K562 (cell line): Measurements from ENCODE around the gene SIGMAR1. TPM values are rescaled to one million over a fixed set of nuclear protein-coding genes. Genes with fewer than 3 reads are reported as not detected.

ENCODE experiments used
- CHAMP1 ChIP-seq: fragments of 450-650 bp; IDR thresholded peaks from 2 replicates; pipeline ENCODE4 v1.6.1; 2016; ENCODE audit warnings: mild to moderate bottlenecking
- FIP1L1 ChIP-seq: fragments of 200-400 bp; formaldehyde crosslinking; IDR thresholded peaks from 2 replicates; pipeline ENCODE4 v1.6.1; 2018; ENCODE audit warnings: mild to moderate bottlenecking, low read depth, low read length; ENCODE audit not compliant: poor library complexity, severe bottlenecking
- KLF10 ChIP-seq: fragments of 250-450 bp; sonication (Bioruptor Pico); IDR thresholded peaks from 2 replicates; pipeline ENCODE4 v1.6.1; 2021; ENCODE audit warnings: matching md5 sums
- POLR2AphosphoS2 ChIP-seq: IDR thresholded peaks from 2 replicates; pipeline ENCODE4 v1.6.1; 2012; ENCODE audit warnings: low read length, improper control_type of control experiment
- PRDM10 ChIP-seq: fragments of 450-650 bp; IDR thresholded peaks from 2 replicates; pipeline ENCODE4 v1.6.1; 2018; ENCODE audit not compliant: partially characterized antibody
- RB1 ChIP-seq: fragments of 450-650 bp; IDR thresholded peaks from 2 replicates; pipeline ENCODE4 v1.6.1; 2017; ENCODE audit warnings: low read depth, mild to moderate bottlenecking
- SMAD4 ChIP-seq: fragments of 250-450 bp; sonication (Bioruptor Pico); conservative IDR thresholded peaks from 2 replicates; pipeline ENCODE4 v1.8.0; 2021; ENCODE audit warnings: inconsistent platforms, mild to moderate bottlenecking, moderate library complexity
- TCF7L2 ChIP-seq: fragments of 150-350 bp; IDR thresholded peaks from 2 replicates; pipeline ENCODE4 v1.6.1; 2016; ENCODE audit warnings: low read depth, mild to moderate bottlenecking, low read length, moderate library complexity
- TFAM ChIP-seq: fragments of 250-450 bp; sonication (Bioruptor Pico); conservative IDR thresholded peaks from 2 replicates; pipeline ENCODE4 v1.5.0; 2021; ENCODE audit warnings: mild to moderate bottlenecking, moderate library complexity
- YY1 ChIP-seq, 3 experiments: IDR thresholded peaks; 2 replicates each; pipeline ENCODE4 v1.6.1; 2011; ENCODE audit warnings: low read length in 2 of 3, mild to moderate bottlenecking in 2 of 3, moderate library complexity in 2 of 3, borderline replicate concordance in 1 of 3, control low read depth in 1 of 3, low read depth in 1 of 3; ENCODE audit not compliant: insufficient read depth in 3 of 3, insufficient replicate concordance in 2 of 3, control insufficient read depth in 1 of 3, insufficient read length in 1 of 3; ENCODE audit errors: extremely low read depth in 1 of 3
- polyA plus RNA-seq, 8 experiments: library from polyadenylated mRNA; depleted of rRNA in 4 of 8; stranded (reverse) in 5 of 8; unstranded in 3 of 8; fragments of >200 nt; fragmentation: Nextera tagmentation in 2 of 8; fragmentation: Illumina TruSeq in 1 of 8; extraction: Ambion mirVana in 2 of 8; extraction: Trizol in 1 of 8; gene quantifications; 2 replicates each; pipeline versions ENCODE4 v1.2.1 to v1.2.3, GENCODE V29; 2011 to 2014; ENCODE audit warnings: inconsistent platforms in 1 of 8, missing spikeins in 1 of 8
- total RNA-seq, 7 experiments: library from RNA; depleted of rRNA in 6 of 7; stranded (reverse); fragments of >200 nt in 6 of 7; fragmentation: Illumina TruSeq in 2 of 7; extraction: Trizol in 2 of 7; gene quantifications; 2 replicates each; pipeline versions ENCODE4 v1.2.1 to v1.2.3, GENCODE V29; 2011 to 2021; ENCODE audit warnings: low replicate concordance in 1 of 7
- TF ChIP-seq, protein P1 (sequence below): fragments of 250-450 bp; sonication (Bioruptor Pico); IDR thresholded peaks from 2 replicates; pipeline ENCODE4 v1.4.0; 2020

Gene SIGMAR1
- total and polyA plus RNA-seq, 9 of the 15 experiments (the other 6 are each of a cell fraction or from before 2014, with no cell fraction given), result 6.9 to 80.0 (median 35.2) TPM

- TF ChIP-seq, protein P1, sequence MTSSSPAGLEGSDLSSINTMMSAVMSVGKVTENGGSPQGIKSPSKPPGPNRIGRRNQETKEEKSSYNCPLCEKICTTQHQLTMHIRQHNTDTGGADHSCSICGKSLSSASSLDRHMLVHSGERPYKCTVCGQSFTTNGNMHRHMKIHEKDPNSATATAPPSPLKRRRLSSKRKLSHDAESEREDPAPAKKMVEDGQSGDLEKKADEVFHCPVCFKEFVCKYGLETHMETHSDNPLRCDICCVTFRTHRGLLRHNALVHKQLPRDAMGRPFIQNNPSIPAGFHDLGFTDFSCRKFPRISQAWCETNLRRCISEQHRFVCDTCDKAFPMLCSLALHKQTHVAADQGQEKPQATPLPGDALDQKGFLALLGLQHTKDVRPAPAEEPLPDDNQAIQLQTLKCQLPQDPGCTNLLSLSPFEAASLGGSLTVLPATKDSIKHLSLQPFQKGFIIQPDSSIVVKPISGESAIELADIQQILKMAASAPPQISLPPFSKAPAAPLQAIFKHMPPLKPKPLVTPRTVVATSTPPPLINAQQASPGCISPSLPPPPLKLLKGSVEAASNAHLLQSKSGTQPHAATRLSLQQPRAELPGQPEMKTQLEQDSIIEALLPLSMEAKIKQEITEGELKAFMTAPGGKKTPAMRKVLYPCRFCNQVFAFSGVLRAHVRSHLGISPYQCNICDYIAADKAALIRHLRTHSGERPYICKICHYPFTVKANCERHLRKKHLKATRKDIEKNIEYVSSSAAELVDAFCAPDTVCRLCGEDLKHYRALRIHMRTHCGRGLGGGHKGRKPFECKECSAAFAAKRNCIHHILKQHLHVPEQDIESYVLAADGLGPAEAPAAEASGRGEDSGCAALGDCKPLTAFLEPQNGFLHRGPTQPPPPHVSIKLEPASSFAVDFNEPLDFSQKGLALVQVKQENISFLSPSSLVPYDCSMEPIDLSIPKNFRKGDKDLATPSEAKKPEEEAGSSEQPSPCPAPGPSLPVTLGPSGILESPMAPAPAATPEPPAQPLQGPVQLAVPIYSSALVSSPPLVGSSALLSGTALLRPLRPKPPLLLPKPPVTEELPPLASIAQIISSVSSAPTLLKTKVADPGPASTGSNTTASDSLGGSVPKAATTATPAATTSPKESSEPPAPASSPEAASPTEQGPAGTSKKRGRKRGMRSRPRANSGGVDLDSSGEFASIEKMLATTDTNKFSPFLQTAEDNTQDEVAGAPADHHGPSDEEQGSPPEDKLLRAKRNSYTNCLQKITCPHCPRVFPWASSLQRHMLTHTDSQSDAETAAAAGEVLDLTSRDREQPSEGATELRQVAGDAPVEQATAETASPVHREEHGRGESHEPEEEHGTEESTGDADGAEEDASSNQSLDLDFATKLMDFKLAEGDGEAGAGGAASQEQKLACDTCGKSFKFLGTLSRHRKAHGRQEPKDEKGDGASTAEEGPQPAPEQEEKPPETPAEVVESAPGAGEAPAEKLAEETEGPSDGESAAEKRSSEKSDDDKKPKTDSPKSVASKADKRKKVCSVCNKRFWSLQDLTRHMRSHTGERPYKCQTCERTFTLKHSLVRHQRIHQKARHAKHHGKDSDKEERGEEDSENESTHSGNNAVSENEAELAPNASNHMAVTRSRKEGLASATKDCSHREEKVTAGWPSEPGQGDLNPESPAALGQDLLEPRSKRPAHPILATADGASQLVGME (CRISPR knock-in tag), result no peak
- no peak for TF ChIP-seq TFAM (CRISPR knock-in tag)
- TF ChIP-seq YY1 (IDR thresholded peaks at IDR 0.05; ENCODE audit: borderline replicate concordance in 1 of 3, control insufficient read depth in 1 of 3, extremely low read depth in 1 of 3, insufficient read depth in 3 of 3, insufficient read length in 1 of 3, insufficient replicate concordance in 2 of 3, low read depth in 1 of 3, low read length in 2 of 3), result no peak
- peak; percentile 77 for TF ChIP-seq TCF7L2
- TF ChIP-seq FIP1L1, result no peak
- TF ChIP-seq CHAMP1, result no peak
- TF ChIP-seq POLR2AphosphoS2, result no peak
- no peak for TF ChIP-seq SMAD4 (CRISPR knock-in tag)
- 0 out of 2 replicates have a peak, but pooled peaks have one; percentile 39 for TF ChIP-seq RB1
- no peak for TF ChIP-seq KLF10 (CRISPR knock-in tag)
- TF ChIP-seq PRDM10, result peak; percentile 99
These were observed at the start of gene SIGMAR1 (continued) for GRCh38 chr9:34637356-34638137.
